Hematopoietic multipotent progenitor cell treated with erythropoietin and hydrocortisone succinate and interleukin-3 and kit ligand, for 15 days (in vitro differentiated cells): Measurements from ENCODE around the gene GGT5.
A peak's percentile ranks its signal among the peaks of the same experiment; 100 is the strongest.
"Not testable (repeated sequence)": the region's sequence is repeated elsewhere in the genome, so short reads cannot be mapped to it uniquely, and the experiment has no call there.

Experiments used
- DNase-seq: peaks from one replicate; pipeline ENCODE4 v3.0.0-alpha.2; 2015; ENCODE audit warnings: low spot score

Gene GGT5

DNA sequence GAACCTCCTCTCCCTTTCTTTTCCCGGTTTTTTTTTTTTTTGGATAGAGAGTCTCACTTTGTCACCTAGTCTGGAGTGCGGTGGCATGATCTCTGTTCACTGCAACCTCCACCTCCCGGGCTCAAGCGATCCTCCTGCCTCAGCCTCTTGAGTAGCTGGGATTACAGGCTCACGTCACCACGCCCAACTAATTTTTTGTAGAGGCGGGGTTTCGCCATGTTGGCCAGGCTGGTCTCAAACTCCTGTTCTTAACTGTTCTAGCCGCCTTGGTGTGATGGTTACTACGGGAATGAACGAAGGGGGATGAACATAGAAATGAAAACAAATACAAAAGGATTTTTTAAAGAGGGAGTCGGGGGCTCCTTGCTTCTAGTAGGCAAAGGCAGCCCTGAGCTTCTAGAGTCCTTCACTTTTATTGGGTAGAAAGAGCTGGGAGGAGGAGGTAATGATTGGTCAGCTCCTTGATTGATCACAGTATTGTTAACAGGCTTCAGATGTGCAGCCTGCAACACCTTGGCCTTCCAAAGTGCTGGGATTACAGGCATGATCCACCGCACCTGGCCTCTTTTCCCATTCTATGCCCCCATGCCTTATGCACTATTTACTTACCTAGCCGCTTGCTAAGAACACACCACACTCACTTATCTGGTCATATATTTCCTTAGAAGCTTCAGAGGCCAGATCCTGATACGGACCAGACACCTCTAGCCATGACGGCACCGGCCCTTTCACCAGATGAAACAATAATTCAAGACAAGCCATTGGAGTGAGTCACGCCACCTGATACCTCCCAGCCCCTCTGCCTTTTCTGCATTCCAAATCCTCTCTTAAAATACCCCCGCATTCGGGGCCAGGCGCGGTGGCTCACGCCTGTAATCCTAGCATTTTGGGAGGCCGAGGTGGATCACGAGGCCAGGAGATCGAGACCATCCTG lies 42.9 kb downstream of the GGT5 start:
- no peak for DNase-seq

DNA sequence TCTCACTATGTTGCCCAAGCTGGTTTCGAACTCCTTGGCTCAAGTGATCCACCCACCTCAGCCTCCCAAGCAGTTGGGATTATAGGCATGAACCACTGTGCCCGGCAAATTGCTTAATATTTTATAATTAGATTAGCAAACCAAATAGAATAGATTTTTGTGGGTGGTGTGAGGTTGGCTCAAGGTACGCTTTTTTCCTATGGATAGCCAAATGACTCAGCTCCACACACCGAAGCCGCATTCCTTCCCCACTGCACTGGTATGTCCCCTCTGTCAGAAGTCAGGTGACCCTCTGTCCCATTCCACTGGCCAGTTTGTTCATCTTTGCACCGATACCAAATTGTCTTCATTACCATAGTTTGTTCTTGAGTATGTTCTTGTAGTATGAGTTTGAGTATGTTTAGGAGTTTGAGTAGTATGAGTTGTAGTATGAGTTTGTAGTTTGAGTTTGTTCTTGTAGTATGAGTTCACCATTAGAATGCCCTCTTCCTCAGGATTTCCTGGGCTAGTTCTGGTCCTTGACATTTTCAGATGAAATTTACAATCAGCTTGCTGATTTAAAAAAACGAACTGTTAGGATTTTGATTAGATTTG lies 44.2 kb downstream of the GGT5 start:
- DNase-seq: no peak

DNA sequence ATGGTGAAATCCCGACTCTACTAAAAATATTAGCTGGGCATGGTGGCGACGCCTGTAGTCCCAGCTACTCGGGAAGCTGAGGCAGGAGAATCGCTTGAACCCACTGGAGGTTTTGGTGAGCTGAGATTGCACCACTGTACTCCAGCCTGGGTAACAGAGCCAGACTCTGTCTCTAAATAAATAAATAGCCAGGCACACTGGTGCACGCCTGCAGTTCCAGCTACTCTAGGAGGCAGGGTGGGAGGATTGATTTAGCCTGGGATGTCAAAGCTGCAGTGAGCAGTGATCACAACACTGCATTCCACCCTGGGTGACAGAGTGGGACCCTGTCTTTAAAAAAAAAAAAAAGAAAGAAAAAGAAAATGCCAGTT lies 46.2 kb downstream of the GGT5 start:
- no peak for DNase-seq

DNA sequence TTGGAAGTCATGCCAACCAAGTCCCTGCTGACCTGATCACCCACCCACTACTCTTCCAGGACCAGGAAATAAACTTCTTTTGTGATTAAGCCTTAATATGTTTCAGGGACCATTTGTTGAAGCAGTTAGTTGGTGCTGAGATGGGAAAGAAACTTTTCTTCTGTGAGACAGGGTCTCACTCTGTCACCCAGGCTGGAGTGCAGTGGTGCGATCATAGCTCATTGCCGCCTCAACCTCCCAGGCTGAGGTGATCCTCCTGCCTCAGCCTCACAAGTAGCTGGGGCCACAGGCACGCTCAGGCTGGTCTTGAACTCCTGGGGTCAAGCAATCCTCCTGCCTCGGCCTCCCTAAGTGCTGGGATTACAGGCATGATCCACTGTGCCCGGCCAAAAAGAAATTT lies 53.0 kb downstream of the GGT5 start:
- no peak for DNase-seq

DNA sequence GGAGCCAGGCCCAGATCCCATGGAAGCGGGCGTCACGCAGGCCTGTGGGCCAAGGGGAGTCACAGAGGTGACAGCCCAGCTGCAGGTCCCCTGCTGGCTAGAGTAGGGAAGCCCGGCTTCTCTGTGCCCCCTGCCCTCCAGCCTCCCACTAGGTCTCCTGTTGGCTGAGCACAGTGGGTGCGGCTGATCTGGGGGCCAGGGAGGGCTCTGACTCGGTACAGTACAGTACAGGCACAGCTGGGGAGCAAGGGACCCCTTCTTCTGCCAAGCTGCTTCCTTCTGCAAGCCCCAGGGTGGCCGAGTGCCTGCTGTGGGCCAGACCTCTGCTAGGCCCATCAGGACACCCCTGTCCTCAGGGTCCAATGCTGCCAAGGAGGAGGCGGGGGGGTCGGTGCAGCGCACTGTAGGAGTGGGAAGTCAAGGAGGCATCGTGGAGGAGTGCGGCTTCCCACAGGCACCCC lies 53.5 kb downstream of the GGT5 start:
- DNase-seq: no peak

DNA sequence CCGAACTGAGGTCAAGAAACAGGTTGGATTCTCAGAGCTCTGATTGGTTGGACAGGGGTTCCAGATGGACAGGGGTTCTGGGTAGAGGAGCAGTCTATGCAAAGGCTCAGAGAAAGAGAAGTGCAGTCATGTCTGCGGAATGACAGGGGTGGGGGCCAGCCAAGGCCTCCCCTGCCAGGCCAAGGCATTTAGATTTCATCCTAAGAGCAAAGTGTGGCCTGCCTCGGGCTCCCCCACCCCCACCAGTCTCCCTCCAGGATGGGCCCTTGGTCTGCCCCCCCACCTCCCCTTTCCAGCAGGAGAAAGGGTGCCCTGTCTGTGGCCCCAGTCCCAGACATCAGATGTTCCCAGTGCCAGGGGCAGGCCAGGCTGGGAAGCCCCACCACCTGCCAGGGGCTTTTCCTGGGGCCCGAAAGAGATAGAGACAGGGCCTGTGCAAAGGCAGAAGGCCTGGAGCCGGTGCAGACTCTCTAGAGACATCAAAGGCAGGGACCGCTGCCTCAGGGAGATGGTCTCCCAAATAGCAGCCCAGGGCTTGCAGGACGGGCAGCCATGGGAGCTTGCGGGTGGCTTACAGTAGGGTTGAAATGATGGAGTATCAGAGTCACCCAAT lies 54.2 kb downstream of the GGT5 start:
- no peak for DNase-seq

DNA sequence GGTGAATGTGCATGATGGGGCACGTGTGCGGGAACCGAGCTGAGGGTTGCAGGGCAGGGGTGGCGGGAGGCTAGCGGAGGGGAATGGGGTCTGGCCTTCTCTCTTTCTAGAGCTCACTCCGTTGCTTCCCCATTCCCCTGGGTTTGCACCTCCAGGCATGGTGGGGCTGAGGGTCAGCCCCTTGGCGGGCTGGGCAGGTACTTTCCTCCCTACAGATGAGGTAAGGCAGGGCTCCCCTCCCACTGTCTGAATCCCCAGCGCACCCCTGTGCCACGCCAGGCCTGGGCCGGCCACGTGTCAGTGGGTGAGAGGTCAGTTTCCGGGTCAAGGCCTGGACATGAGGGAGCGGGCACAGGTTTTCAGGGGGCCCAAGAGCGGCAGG lies 54.7 kb downstream of the GGT5 start:
- DNase-seq: no peak

DNA sequence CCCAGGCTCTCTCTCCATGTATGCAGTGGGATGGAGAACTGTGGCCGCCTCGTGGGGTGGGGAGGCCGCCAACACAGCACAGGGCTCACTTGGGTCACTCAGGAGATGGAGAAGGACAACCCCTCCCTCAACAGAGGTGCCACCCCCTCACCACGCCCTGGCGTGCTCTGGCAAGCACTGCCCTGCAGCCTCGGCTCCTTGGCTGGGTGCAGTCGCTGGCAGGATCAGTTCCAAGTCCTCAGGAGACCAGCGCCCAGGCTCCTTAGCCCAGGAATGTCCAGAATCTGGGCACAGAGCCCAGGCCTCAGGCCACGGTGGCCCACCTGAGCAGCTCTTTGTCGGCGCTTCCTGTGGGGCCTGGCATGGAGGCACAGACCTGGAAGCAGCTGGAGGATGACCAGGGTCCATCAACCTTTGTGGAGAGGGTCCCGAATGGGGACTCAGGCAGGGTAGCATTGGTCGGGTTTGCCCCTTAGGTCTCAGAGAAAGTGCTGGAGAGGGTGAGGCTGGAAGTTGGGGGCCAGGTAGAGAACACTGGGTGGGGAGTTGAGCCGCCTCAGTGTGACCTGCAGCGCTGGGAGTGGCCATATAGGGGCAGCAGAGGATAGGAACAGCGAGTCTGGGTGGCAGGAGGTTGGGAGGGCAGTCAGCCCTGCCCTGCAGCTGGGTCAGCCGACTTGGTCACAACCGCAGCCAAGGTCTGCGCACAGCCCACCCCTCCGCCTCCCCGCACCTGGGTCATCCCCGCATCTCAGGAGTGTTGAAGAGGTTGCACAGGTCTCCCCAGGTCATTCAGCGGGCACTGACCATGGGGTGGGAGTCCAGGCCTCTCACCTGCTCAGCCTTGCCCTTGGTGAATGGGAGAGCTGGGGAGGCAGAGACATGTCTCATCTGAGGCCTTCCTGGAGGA lies 55.4 kb downstream of the GGT5 start:
- peak; percentile 64 for DNase-seq

DNA sequence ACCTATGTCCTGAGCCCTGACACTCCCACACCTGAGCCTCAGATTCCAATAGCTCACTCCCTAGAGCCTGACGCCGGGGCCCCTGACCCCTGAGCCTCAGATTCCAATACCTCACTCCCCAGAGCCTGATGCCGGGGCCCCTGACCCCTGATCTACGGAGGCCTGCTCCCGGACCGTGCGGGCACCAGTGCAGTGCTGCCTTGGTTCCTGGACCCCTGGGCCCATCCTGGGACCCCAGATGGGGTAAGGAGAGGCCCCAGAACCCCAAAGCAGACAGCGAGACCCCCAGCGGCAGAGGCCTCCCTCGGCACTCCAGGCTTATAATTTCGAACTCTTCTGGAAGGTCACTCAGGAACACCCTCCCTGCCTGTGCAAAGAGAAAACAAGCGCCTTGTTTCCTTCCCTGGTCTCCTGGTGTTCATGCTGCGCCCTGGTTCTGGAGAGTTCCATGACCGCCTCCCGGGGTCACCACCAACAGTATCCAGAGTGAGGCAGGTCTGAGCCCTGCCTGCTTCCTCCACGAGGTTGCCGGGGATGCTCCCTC lies 56.1 kb downstream of the GGT5 start:
- DNase-seq: no peak

DNA sequence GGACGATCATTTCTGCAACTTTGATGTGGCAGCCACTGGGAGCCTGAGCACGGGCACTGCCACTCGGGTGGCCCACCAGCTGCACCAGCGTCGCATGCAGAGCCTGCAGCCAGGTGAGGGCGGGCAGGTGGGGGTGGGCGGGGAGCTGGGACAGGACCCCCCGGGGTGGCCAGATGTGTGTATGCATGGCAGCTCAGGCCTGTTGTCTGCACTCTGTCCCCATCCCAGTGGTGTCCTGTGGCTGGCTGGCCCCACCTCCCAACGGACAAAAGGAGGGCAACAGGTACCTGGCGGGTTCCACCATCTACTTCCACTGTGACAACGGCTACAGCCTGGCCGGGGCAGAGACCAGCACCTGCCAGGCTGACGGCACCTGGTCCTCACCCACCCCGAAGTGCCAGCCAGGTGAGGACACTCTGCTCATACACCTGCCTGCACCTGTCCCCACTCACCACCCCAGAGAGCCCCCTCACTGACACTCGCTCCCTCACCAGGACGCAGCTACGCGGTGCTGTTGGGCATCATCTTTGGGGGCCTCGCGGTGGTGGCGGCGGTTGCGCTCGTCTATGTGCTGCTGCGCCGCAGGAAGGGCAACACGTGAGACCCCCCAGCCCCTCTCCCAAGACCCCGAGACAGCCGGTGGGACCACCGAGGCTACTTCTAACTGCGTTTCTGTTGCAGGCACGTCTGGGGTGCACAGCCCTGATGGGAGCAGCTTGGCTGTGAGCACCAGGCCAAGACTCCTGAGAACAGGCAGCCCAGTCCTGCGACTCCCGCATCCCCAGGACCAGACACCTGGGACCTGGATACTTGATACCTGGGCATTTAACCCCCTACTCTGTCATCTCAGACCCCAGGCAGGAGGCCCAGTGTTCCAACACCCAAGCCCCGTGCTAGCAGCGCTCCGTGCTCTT lies 56.9 kb downstream of the GGT5 start:
- no peak for DNase-seq

DNA sequence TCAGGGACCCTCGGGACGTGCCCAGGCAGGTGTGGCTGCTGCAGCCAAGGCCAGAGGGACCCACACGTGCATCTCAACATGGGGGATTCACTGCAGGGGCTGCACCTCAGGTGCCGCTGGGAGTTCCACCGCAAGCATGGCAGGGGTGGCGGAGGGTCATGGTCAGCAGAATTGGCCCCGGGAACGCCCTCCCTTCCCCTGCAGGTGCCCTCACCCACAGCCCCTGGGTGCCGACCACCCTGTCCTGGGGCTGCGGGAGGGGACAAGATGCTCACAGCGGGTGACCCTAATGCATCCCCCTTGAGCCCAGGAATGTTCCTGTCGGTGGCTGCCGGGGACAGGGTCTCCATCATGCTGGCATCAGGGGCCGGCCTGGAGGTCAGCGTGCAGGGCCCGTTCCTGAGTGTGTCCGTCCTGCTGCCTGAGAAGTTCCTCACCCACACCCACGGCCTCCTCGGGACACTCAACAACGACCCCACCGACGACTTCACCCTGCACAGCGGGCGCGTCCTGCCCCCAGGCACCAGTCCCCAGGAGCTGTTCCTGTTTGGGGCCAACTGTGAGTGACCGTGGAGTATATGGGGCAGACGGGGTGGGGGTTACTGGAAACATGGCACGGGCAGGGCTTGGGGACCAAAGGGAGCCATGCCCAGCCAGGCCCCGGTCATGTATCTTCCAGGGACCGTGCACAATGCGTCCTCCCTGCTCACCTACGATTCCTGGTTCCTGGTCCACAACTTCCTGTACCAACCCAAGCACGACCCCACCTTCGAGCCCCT lies 57.8 kb downstream of the GGT5 start:
- no peak for DNase-seq

DNA sequence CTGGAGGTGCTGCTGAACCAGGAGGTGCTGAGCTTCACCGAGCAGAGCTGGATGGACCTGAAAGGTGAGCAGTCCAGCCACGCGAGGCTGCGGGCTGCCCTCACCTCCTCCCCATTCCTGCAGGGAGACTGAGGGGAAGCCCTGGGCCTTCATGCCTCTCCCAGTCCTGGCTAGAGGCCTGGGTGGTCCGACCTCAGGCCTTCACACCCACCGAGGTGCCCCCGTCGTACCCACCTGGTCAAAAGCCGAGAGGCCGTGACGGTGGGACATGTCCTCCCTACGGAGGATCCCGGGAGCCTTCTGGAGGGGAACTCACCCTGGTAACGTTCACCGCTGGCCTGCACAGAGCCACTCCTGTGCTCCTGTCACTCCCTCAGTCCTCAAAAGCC lies 58.5 kb downstream of the GGT5 start:
- DNase-seq: no peak

DNA sequence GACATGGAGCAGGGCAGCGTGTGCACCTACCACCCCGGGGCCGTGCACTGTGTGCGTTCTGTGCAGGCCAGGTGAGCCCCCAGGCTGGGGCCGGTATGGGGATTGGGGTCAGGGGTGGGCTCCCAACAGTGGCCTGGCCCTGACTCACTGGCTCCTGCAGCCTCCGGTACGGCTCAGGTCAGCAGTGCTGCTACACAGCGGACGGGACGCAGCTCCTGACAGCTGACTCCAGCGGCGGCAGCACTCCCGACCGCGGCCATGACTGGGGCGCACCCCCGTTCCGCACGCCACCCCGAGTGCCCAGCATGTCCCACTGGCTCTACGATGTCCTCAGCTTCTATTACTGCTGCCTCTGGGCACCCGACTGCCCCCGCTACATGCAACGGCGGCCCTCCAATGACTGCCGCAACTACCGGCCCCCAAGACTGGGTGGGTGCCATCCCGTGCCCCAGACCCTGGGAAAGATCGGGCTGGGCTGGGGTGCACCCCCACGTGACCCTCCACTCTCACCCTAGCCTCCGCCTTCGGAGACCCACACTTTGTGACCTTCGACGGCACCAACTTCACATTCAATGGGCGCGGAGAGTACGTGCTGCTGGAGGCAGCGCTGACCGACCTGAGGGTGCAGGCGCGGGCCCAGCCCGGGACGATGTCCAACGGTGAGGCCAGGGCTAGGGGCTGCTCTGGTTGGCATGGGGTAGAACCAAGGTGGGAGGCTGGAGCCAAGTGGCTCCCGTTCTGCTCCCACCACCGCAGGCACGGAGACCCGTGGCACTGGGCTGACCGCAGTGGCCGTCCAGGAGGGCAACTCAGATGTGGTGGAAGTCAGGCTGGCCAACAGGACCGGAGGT lies 59.2 kb downstream of the GGT5 start:
- DNase-seq: no peak

DNA sequence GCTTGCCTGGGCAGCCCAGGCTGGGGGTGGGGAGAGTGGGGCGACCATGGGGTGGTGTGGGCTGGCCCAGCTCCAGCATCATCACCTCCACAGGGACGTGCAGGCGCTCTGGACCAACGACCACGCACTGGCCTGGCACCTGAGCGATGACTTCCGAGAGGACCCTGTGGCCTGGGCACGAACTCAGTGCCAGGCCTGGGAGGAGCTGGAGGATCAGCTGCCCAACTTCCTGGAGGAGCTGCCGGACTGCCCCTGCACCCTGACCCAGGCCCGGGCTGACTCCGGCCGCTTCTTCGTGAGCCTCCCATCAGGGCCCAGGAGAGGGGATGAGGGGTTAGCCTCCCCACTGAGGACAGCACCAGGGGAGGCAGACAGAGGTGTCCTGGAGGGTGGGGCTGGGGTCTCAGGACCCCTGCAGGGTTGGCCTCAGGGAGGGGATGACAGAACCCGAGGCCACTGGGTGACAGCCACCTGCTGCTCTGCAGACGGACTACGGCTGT lies 59.8 kb downstream of the GGT5 start:
- no peak for DNase-seq

DNA sequence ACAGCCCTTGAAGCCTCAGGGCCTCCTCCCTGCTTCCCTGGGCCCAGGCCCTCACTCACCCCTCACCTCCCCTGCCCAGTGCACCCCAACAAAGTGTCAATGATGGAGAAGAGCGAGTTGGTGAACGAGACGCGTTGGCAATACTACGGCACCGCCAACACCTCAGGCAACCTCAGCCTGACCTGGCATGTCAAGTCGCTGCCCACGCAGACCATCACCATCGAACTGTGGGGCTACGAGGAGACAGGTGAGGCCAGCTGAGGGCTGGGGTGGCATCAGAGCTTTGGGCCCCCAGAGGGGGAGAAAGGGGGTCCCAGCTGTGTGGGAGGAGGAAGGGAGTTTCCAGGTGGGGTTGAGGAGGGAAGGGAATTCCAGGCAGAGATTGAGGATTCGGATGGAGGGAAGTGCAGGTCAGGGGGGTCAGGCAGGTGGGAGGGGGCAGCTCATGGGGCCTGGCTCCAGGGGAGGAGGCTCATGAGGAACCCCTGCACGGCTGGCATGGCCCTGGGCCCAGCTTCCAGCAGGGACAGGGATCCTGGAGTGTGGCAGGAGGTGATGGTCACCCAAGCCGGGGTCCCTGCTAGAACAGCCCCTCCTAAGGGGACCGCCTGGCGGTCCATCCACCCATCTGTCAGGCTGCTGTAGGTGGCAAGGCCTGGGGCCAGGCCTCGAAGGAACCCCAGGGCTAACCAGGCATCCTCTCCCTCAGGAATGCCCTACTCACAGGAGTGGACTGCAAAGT lies 60.7 kb downstream of the GGT5 start:
- no peak for DNase-seq

DNA sequence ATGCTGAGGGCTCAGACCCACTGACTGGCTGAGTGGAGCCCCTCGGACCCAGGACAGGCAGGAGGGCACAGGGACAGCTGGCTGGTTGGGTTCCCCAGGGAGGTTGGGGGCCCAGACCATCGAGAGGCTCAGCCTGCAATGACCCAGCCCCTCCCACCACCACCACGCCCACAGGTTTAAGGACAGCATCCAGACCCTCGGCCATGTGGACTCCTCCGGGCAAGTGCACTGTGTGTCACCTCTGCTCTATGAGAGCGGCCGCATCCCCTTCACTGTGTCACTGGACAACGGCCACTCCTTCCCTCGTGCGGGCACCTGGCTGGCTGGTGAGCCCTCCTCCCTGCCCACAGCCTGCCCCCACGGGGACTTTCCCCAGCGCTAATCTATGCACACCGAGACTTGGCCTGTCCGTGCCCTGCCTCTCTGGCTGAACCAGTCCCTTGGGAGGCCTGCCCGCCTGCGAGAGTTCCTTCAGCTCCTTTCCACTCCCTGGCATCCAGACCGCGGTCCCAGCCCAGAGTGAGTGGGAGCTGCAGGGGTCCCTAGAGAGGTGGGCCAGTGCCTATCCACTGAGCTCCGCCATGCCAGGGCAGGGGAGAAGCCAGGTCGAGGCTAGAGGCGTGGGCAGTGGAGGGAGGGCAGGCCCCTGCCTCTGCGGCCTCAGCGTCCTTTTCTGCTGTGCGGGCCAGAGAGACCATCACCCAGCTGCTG lies 61.4 kb downstream of the GGT5 start:
- DNase-seq: no peak

DNA sequence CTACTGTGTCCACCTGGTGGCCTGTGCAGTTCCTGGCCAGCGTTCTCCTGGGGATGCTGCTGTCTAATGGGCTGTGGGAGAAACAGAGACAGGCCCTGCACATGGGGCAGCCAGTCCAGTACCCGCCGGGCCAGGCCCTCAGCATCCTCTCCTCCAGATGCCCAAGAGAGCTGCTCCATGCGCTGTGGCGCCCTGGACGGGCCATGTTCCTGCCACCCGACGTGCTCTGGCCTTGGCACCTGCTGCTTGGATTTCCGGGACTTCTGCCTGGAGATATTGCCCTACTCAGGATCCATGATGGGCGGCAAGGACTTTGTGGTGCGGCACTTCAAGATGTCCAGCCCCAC lies 62.0 kb downstream of the GGT5 start:
- not testable (repeated sequence) for DNase-seq
